Measurements from ENCODE around the gene FEN1. TPM values are rescaled to one million over a fixed set of nuclear protein-coding genes. Genes with fewer than 3 reads are reported as not detected.

Gene FEN1
- total and polyA plus RNA-seq, 2 of the 8 experiments (the other 6 are each of a cell fraction or from before 2014, with no cell fraction given), result 52.6 to 86.1 TPM

GRCh38 chr11:61773809-61774208, 18.9 kb upstream of the FEN1 start:
- no peaks in the 10 kb centered on the region for H3K23me2 ChIP-seq (ENCODE audit: low read depth, low read length)
- H3K27ac ChIP-seq (ENCODE audit: low read depth, low read length), result no peak overlapping the region
- no peak overlapping the region for H2BK5ac ChIP-seq (ENCODE audit: low read depth, low read length)
- no peaks in the 10 kb centered on the region for H3K79me2 ChIP-seq (ENCODE audit: control insufficient read depth in 1 of 2, insufficient read depth in 2 of 2, low read length in 2 of 2)
- no peak for DNase-seq (ENCODE audit: low read depth in 1 of 2, low spot score in 2 of 2)
- H3K36me3 ChIP-seq (ENCODE audit: control insufficient read depth in 2 of 4, insufficient read depth in 4 of 4, low read length in 3 of 4), result no peaks in the 10 kb centered on the region
- no peak overlapping the region for H3K4me3 ChIP-seq (ENCODE audit: extremely low read depth in 1 of 4, insufficient read depth in 2 of 4, low read depth in 3 of 4, low read length in 4 of 4)
- H2BK120ac ChIP-seq (replicated peaks; ENCODE audit: low read depth, low read length), result no peak overlapping the region
- no peaks in the 10 kb centered on the region for H3K9me3 ChIP-seq (ENCODE audit: insufficient read depth in 2 of 2, low read depth in 1 of 2, low read length in 1 of 2)
- POLR2A ChIA-PET (ENCODE audit: partially characterized antibody), result interaction anchor here (0.8 to 4.0 kb wide), 2 partner anchors 15 to 192 kb away, joined by 3 to 16 read pairs; no protein-coding TSS in a partner anchor
- no peak overlapping the region for H3K14ac ChIP-seq (ENCODE audit: insufficient read length)
- H3K18ac ChIP-seq (ENCODE audit: extremely low read depth, low read length), result no peak overlapping the region
- no peak overlapping the region; the same call in 1 of the 2 replicates for H2BK20ac ChIP-seq (ENCODE audit: low read length)
- no peak overlapping the region for H2BK12ac ChIP-seq (ENCODE audit: low read depth, low read length)
- H4K8ac ChIP-seq (ENCODE audit: extremely low read depth, insufficient read depth, low read length), result no peak overlapping the region
- CTCF ChIA-PET (ENCODE audit: partially characterized antibody), result interaction anchor here (1.2 to 4.9 kb wide), 2 partner anchors 14 to 25 kb away, joined by 3 to 52 read pairs; no protein-coding TSS in a partner anchor
- H4K5ac ChIP-seq (ENCODE audit: insufficient read length, low read depth, low read length), result no peak overlapping the region
- 0 out of 2 replicates have a peak overlapping the region, but pooled peaks have one; percentile 75 for H2AK5ac ChIP-seq (ENCODE audit: low read depth, low read length)
- H3K4ac ChIP-seq (replicated peaks; ENCODE audit: insufficient read length, low read depth, low read length), result no peak overlapping the region
- no peak overlapping the region for H2BK15ac ChIP-seq (ENCODE audit: low read length)
- H3K9ac ChIP-seq (replicated peaks in 1 of 4; ENCODE audit: extremely low read depth in 1 of 4, low read depth in 3 of 4, low read length in 3 of 4), result no peak overlapping the region
- peaks cover 0 to 26% (median 16%) of the 10 kb centered on the region in 4 experiments; a peak in 6 of 7 replicates for H3K4me1 ChIP-seq (replicated peaks in 1 of 4; ENCODE audit: control insufficient read depth in 3 of 4, insufficient read depth in 4 of 4, low read length in 3 of 4)
- FAIRE-seq, result no peak
- no peak overlapping the region for H3K23ac ChIP-seq (ENCODE audit: insufficient read length)
- no peaks in the 10 kb centered on the region for H4K20me1 ChIP-seq (replicated peaks in 1 of 2; ENCODE audit: control insufficient read depth in 1 of 2, insufficient read depth in 2 of 2, low read length in 2 of 2)
- H3K27me3 ChIP-seq (replicated peaks in 1 of 4; ENCODE audit: control insufficient read depth in 3 of 4, extremely low read depth in 1 of 4, insufficient read depth in 3 of 4, low read length in 3 of 4), result no peaks in the 10 kb centered on the region; a peak in 1 of 7 replicates
- whole genome bisulfite sequencing, 2 experiments (ENCODE audit: extremely low coverage in 1 of 2, insufficient coverage in 1 of 2, insufficient read length in 1 of 2, insufficient replicate concordance in 2 of 2, low coverage in 1 of 2, low lambda C conversion rate in 2 of 2, missing lambda C conversion rate in 1 of 2), result 91% methylated on average over 18 of the region's 18 CpGs; no CpG with 5 or more reads in 1 of the 2 experiments
- H3K4me2 ChIP-seq (ENCODE audit: insufficient read depth in 1 of 2, low read depth in 2 of 2, low read length in 2 of 2), result no peak overlapping the region
- no peak overlapping the region for H4K91ac ChIP-seq (replicated peaks; ENCODE audit: insufficient read length, low read length)
- no peaks in the 10 kb centered on the region for H3K79me1 ChIP-seq (ENCODE audit: low read depth, low read length)
- no peak overlapping the region for H3K56ac ChIP-seq (replicated peaks; ENCODE audit: insufficient read length, low read depth, low read length)
- H2AFZ ChIP-seq (ENCODE audit: low read length), result no peak overlapping the region
- TF ChIP-seq CTBP2 (IDR thresholded peaks at IDR 0.05; ENCODE audit: borderline replicate concordance, insufficient read depth, insufficient read length, low read length), result no peak
- no peak for TF ChIP-seq CBX8 (IDR thresholded peaks at IDR 0.05; ENCODE audit: borderline replicate concordance, low read depth, low read length)
- TF ChIP-seq, protein P1, sequence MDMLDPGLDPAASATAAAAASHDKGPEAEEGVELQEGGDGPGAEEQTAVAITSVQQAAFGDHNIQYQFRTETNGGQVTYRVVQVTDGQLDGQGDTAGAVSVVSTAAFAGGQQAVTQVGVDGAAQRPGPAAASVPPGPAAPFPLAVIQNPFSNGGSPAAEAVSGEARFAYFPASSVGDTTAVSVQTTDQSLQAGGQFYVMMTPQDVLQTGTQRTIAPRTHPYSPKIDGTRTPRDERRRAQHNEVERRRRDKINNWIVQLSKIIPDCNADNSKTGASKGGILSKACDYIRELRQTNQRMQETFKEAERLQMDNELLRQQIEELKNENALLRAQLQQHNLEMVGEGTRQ (IDR thresholded peaks at IDR 0.05; ENCODE audit: low read length), result no peak
- no peak for TF ChIP-seq CBX5 (IDR thresholded peaks at IDR 0.05; ENCODE audit: low read depth, low read length)
- TF ChIP-seq BACH1 (IDR thresholded peaks at IDR 0.05; ENCODE audit: low read length), result no peak
